CD14-positive monocyte (primary cell): Measurements from ENCODE around the gene KDM6B. TPM values are rescaled to one million over a fixed set of nuclear protein-coding genes. Genes with fewer than 3 reads are reported as not detected.
A peak's percentile ranks its signal among the peaks of the same experiment; 100 is the strongest.

Experiments
- DNase-seq, 3 donors: peaks; one replicate each; pipeline ENCODE4 v3.0.0-alpha.2; 2011 to 2022
- H2AFZ ChIP-seq: 2 replicates; pipeline ENCODE4 v1.6.0; 2012; ENCODE audit warnings: mild to moderate bottlenecking, low read depth, low read length, inconsistent platforms; ENCODE audit not compliant: insufficient read depth, poor library complexity, severe bottlenecking
- H3K27ac ChIP-seq, 2 donors: 1 replicate in 1 of 2; 2 replicates in 1 of 2; pipeline ENCODE4 v1.5.1; 2012 to 2013; ENCODE audit warnings: low read length in 2 of 2, control low read depth in 1 of 2, inconsistent platforms in 1 of 2, low read depth in 1 of 2, mild to moderate bottlenecking in 1 of 2
- H3K27me3 ChIP-seq, 2 donors: one replicate each; pipeline versions ENCODE4 v1.6.0 to v1.6.1; 2011 to 2013; ENCODE audit warnings: low read length in 2 of 2; ENCODE audit not compliant: control insufficient read depth in 2 of 2, insufficient read depth in 2 of 2
- H3K36me3 ChIP-seq, 2 donors: replicated peaks in 1 of 2; 1 replicate in 1 of 2; 2 replicates in 1 of 2; pipeline versions ENCODE4 v1.5.1 to v1.6.1; 2012 to 2013; ENCODE audit warnings: low read length in 2 of 2, control low read depth in 1 of 2, inconsistent platforms in 1 of 2, mild to moderate bottlenecking in 1 of 2; ENCODE audit not compliant: insufficient read depth in 2 of 2, control insufficient read depth in 1 of 2
- H3K4me1 ChIP-seq, 2 donors: 1 replicate in 1 of 2; 2 replicates in 1 of 2; pipeline versions ENCODE4 v1.5.1 to v1.6.1; 2012 to 2013; ENCODE audit warnings: low read length in 2 of 2, control low read depth in 1 of 2, inconsistent platforms in 1 of 2, mild to moderate bottlenecking in 1 of 2, moderate library complexity in 1 of 2; ENCODE audit not compliant: insufficient read depth in 2 of 2, control insufficient read depth in 1 of 2
- H3K4me2 ChIP-seq: replicated peaks from 2 replicates; pipeline ENCODE3; 2012; ENCODE audit warnings: low read length, moderate library complexity, mild to moderate bottlenecking; ENCODE audit not compliant: poor library complexity, severe bottlenecking; ENCODE audit errors: extremely low read depth
- H3K4me3 ChIP-seq, 3 experiments: fragments of 200-600 bp in 1 of 3; sonication (generic) in 1 of 3; replicated peaks in 1 of 3; 1 replicate in 2 of 3; 2 replicates in 1 of 3; pipeline ENCODE4 v1.5.1; 2011 to 2013; ENCODE audit warnings: low read length in 3 of 3, mild to moderate bottlenecking in 3 of 3, control low read depth in 2 of 3, low read depth in 2 of 3, inconsistent platforms in 1 of 3, moderate library complexity in 1 of 3
- H3K79me2 ChIP-seq: 2 replicates; pipeline ENCODE4 v1.6.0; 2012; ENCODE audit warnings: mild to moderate bottlenecking, control low read depth, inconsistent platforms, low read length, moderate library complexity; ENCODE audit not compliant: insufficient read depth
- H3K9ac ChIP-seq: 2 replicates; pipeline ENCODE4 v1.6.0; 2017; ENCODE audit warnings: low read length, mild to moderate bottlenecking; ENCODE audit not compliant: insufficient read depth, poor library complexity, severe bottlenecking
- H3K9me3 ChIP-seq, 2 donors: replicated peaks in 1 of 2; 1 replicate in 1 of 2; 2 replicates in 1 of 2; pipeline versions ENCODE4 v1.5.1 to v1.6.1; 2012 to 2013; ENCODE audit warnings: low read length in 2 of 2, control low read depth in 1 of 2; ENCODE audit not compliant: control insufficient read depth in 1 of 2, insufficient read depth in 1 of 2
- H4K20me1 ChIP-seq: 2 replicates; pipeline ENCODE4 v1.6.0; 2012; ENCODE audit warnings: mild to moderate bottlenecking, low read length, control low read depth, moderate library complexity; ENCODE audit not compliant: insufficient read depth
- H3K27ac Mint-ChIP-seq, 7 donors: one replicate each; pipeline ENCODE4 v1.8.0; 2020; ENCODE audit warnings: mild to moderate bottlenecking in 7 of 7, mixed read lengths in 7 of 7, moderate library complexity in 6 of 7, inconsistent platforms in 2 of 7
- H3K27me3 Mint-ChIP-seq, 3 donors: one replicate each; pipeline ENCODE4 v1.8.0; 2021 to 2022; ENCODE audit warnings: low read depth in 3 of 3, mild to moderate bottlenecking in 3 of 3, mixed read lengths in 3 of 3, moderate library complexity in 3 of 3, inconsistent platforms in 1 of 3
- H3K36me3 Mint-ChIP-seq, 2 donors: one replicate each; pipeline ENCODE4 v1.8.0; 2020; ENCODE audit warnings: mixed read lengths in 2 of 2, inconsistent platforms in 1 of 2, mild to moderate bottlenecking in 1 of 2
- H3K4me1 Mint-ChIP-seq: one replicate; pipeline ENCODE4 v1.8.0; 2020; ENCODE audit warnings: mild to moderate bottlenecking, mixed read lengths
- H3K4me3 Mint-ChIP-seq, 2 donors: one replicate each; pipeline ENCODE4 v1.8.0; 2020; ENCODE audit warnings: mild to moderate bottlenecking in 2 of 2, mixed read lengths in 2 of 2, moderate library complexity in 1 of 2
- H3K9me3 Mint-ChIP-seq, 7 donors: one replicate each; pipeline ENCODE4 v1.8.0; 2020 to 2022; ENCODE audit warnings: mixed read lengths in 7 of 7, mild to moderate bottlenecking in 6 of 7, moderate library complexity in 6 of 7, inconsistent platforms in 2 of 7
- CTCF ChIP-seq: fragments of 200-600 bp; IDR thresholded peaks from one replicate; pipeline ENCODE4 v1.8.0; 2022; ENCODE audit warnings: antibody characterized with exemption, mild to moderate bottlenecking
- WGBS: methylation state at CpG from one replicate; pipeline ENCODE4 v1.1.5; 2013; ENCODE audit warnings: missing lambda C conversion rate; ENCODE audit not compliant: insufficient coverage; 5-methylcytosine and 5-hydroxymethylcytosine counted together
- intact Hi-C, 2 donors: fragments of 100-400 bp; cut with micrococcal nuclease; formaldehyde crosslinking; loops; one replicate each; pipeline versions ENCODE4 v1.15.0 to v1.15.1; 2023
- polyA minus RNA-seq: library from RNA; depleted of rRNA, polyadenylated mRNA; stranded (reverse); fragments of >200 nt; gene quantifications from 2 replicates; pipeline ENCODE4 v1.2.3, GENCODE V29; 2012
- polyA plus RNA-seq, 3 donors: library from polyadenylated mRNA; depleted of rRNA in 1 of 3; unstranded in 2 of 3; stranded (reverse) in 1 of 3; fragments of 300-500 nt in 2 of 3; fragments of >200 nt in 1 of 3; fragmentation: Illumina TruSeq in 2 of 3; gene quantifications; 1 replicate in 2 of 3; 2 replicates in 1 of 3; pipeline ENCODE4 v1.2.3, GENCODE V29; 2012 to 2021
- total RNA-seq, 12 experiments: library from RNA in 1 of 12; stranded (reverse) in 1 of 12; fragments of 120-200 nt in 1 of 12; gene quantifications; one replicate each; pipeline ENCODE4 v1.2.4 and lab custom pipeline; 2013 to 2026; ENCODE audit warnings: mixed read lengths in 6 of 12, inconsistent platforms in 1 of 12

The KDM6B gene, protein sequence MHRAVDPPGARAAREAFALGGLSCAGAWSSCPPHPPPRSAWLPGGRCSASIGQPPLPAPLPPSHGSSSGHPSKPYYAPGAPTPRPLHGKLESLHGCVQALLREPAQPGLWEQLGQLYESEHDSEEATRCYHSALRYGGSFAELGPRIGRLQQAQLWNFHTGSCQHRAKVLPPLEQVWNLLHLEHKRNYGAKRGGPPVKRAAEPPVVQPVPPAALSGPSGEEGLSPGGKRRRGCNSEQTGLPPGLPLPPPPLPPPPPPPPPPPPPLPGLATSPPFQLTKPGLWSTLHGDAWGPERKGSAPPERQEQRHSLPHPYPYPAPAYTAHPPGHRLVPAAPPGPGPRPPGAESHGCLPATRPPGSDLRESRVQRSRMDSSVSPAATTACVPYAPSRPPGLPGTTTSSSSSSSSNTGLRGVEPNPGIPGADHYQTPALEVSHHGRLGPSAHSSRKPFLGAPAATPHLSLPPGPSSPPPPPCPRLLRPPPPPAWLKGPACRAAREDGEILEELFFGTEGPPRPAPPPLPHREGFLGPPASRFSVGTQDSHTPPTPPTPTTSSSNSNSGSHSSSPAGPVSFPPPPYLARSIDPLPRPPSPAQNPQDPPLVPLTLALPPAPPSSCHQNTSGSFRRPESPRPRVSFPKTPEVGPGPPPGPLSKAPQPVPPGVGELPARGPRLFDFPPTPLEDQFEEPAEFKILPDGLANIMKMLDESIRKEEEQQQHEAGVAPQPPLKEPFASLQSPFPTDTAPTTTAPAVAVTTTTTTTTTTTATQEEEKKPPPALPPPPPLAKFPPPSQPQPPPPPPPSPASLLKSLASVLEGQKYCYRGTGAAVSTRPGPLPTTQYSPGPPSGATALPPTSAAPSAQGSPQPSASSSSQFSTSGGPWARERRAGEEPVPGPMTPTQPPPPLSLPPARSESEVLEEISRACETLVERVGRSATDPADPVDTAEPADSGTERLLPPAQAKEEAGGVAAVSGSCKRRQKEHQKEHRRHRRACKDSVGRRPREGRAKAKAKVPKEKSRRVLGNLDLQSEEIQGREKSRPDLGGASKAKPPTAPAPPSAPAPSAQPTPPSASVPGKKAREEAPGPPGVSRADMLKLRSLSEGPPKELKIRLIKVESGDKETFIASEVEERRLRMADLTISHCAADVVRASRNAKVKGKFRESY (N-terminal part only)
- total RNA-seq (2013) = 11.7 TPM
- 10 to 100 TPM in 1 of 3 donors, under 1 TPM in 2; 0.37 to 25.5 (median 0.44) TPM for polyA plus RNA-seq
- polyA minus RNA-seq = 34.8 and 38.7 TPM in 2 replicates
- 133 to 796 (median 272) reads per million in 11 experiments for total RNA-seq (lab: John Stamatoyannopoulos, UW)

GRCh38 chr17:7833795-7834541, at the start of gene KDM6B:
Gene KDM6B, plus strand, starts transcription at chr17:7834217. Its CDS starts 11,338 bp downstream, at chr17:7845555.
- H3K9ac ChIP-seq = peak within 1 kb of the TSS; percentile 91
- DNase-seq = peak; percentile 91 to 94 (median 93)
- no peaks in the 10 kb centered on the region for H4K20me1 ChIP-seq
- H3K9me3 ChIP-seq = no peaks in the 10 kb centered on the region
- WGBS = 1% methylated on average over 29 of the region's 49 CpGs
- Mint-ChIP-seq H3K27ac (peak within 1 kb of the TSS; percentile 97 to 100 (median 98)), H3K36me3 (no peaks in the 10 kb centered on the region), H3K9me3 (peaks cover 0 to 2% (median 0%) of the 10 kb centered on the region in 7 donors), H3K4me1 (peaks cover 36% of the 10 kb centered on the region), H3K27me3 (peaks cover 10 to 12% (median 11%) of the 10 kb centered on the region in 3 donors), H3K4me3 (peak within 1 kb of the TSS; percentile 91 to 92)
- peaks cover 18% of the 10 kb centered on the region for H3K79me2 ChIP-seq
- no peaks in the 10 kb centered on the region for H3K27me3 ChIP-seq
- no peak for TF ChIP-seq CTCF
- no peaks in the 10 kb centered on the region for H3K36me3 ChIP-seq
- peak within 1 kb of the TSS; percentile 93 to 98 for H3K27ac ChIP-seq
- intact Hi-C loops = loop anchor here (1.0 to 10.0 kb wide), 4 partner anchors 10 to 321 kb away; partner anchors contain the start of genes NAA38 (in 1 of the 2) and PER1 (in 1 of the 2)
- H3K4me1 ChIP-seq = peaks cover 43 to 52% of the 10 kb centered on the region in 2 donors
- H3K4me3 ChIP-seq = peak within 1 kb of the TSS; percentile 40 to 92 (median 72)
- peak within 1 kb of the TSS; percentile 46 for H2AFZ ChIP-seq
- peak within 1 kb of the TSS; percentile 95 for H3K4me2 ChIP-seq
